Astrocyte of the spinal cord (primary cell): ENCODE data around the gene MAD2L2.

ENCODE experiments used
- DNase-seq: peaks from one replicate; pipeline ENCODE4 v3.0.0; 2011; ENCODE audit warnings: low read depth, low spot score
- H3K4me3 ChIP-seq: 2 replicates; pipeline ENCODE4 v1.5.1; 2011; ENCODE audit warnings: low read depth, mild to moderate bottlenecking, low read length, moderate library complexity
- in situ Hi-C: cut with HindIII; loops from 2 replicates; pipeline ENCODE4 v1.10.0; 2017; ENCODE audit warnings: low sequenced_read_pairs
- TF ChIP-seq, protein P1 (sequence below): IDR thresholded peaks from 2 replicates; pipeline ENCODE4 v1.5.1; 2012; ENCODE audit warnings: low read depth, mild to moderate bottlenecking, low read length, inconsistent platforms

MAD2L2 gene

DNA sequence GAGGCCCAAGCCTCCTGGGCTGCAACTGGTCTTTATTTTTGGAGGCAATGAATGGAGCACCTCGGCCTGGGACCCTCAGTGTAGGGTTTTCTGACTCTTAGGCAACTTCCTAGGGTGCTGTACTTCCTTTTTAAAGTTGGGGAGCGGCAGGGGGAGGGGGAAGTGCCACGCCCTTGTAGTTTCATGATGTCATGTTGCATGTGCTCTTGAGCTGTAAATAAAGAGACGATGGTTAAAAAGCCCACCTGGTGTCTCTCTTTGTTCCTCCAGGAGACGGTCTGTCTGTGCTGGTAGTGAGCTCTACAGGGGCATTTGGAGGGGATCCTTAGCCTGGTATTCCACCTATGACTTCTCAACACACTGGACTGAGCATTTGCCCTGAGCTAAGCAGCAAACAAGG lies 44.7 kb upstream of the MAD2L2 start:
- in situ Hi-C loops = no loop called here
- H3K4me3 ChIP-seq = no peak overlapping the region
- no peak for DNase-seq
- TF ChIP-seq, protein P1, sequence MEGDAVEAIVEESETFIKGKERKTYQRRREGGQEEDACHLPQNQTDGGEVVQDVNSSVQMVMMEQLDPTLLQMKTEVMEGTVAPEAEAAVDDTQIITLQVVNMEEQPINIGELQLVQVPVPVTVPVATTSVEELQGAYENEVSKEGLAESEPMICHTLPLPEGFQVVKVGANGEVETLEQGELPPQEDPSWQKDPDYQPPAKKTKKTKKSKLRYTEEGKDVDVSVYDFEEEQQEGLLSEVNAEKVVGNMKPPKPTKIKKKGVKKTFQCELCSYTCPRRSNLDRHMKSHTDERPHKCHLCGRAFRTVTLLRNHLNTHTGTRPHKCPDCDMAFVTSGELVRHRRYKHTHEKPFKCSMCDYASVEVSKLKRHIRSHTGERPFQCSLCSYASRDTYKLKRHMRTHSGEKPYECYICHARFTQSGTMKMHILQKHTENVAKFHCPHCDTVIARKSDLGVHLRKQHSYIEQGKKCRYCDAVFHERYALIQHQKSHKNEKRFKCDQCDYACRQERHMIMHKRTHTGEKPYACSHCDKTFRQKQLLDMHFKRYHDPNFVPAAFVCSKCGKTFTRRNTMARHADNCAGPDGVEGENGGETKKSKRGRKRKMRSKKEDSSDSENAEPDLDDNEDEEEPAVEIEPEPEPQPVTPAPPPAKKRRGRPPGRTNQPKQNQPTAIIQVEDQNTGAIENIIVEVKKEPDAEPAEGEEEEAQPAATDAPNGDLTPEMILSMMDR = no peak

DNA sequence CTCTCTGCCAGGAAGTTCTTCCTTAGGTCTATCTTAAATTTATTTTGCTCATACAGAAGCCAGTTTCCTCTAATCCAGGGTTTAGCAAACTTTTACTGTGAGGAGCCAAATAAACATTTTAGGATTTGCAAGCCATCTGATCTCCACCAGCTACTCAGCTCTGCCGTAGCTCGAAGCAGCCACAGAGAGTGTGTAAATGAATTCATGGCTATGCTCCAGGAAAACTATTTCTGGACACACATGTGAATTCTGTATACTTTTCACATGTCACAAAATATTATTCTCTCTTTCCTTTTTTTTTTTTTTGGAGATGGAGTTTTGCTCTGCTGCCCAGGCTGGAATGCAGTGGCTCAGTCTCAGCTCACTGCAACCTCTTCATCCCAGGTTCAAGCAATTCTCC lies 41.6 kb upstream of the MAD2L2 start:
- H3K4me3 ChIP-seq = no peak overlapping the region
- no peak for DNase-seq
- in situ Hi-C loops = no loop called here
- TF ChIP-seq, protein P1 = no peak

DNA sequence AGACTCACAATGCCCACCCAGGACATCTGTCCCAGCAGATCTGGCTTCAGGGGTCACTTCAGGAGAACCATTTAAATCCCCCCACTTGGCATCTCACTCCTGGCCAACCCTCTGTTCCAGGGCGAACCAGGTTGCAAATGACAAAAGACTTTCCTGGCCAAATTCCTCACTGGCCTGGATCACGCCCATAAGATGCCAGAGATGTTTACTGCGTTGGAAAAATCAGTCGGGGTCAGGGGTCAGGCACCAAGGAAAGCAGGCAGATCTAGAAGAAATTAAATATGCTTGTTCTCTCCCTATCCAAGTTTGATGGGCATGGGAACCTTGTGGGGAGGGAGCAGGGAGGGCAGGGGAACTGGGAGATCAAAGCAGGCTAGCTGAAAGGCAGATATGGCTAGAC lies 40.4 kb upstream of the MAD2L2 start:
- H3K4me3 ChIP-seq = no peak overlapping the region
- TF ChIP-seq, protein P1 = no peak
- in situ Hi-C loops = no loop called here
- no peak for DNase-seq

DNA sequence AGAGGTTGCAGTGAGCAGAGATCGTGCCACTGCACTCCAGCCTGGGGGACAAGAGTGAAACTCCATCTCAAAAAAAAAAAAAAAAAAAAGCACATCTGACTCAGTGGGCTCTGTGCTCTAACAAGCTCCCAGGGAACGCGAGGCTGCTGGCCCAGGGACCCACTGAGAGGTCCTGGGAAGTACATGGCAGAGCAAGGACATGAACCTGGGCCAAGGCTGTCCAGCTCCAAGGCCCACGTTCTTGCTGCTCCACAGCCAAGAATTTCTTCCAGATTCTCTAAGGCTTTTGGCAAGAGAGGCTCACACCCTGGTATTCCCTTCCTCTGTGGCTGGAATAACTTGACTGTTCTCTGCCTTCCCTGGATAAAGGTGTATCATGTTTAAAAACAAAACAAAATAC lies 39.6 kb upstream of the MAD2L2 start:
- in situ Hi-C loops = no loop called here
- DNase-seq = no peak
- TF ChIP-seq, protein P1 = no peak
- H3K4me3 ChIP-seq = no peak overlapping the region

DNA sequence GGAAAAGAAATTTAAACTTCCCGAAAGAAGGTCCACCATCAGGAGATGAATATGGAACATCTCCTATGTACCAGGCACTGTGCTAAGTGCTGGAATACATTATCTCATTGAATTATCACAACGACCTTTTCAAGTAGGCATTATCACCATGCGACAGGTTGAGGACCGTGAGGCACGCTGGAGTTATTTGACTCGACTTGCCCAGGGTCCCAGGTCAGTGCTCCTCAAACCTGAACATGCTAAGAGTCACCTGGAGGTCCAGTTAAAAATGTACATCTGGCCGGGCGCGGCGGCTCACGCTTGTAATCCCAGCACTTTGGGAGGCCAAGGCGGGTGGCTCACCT lies 39.1 kb upstream of the MAD2L2 start:
- TF ChIP-seq, protein P1 = no peak
- no peak for DNase-seq
- in situ Hi-C loops = no loop called here
- no peak overlapping the region for H3K4me3 ChIP-seq

DNA sequence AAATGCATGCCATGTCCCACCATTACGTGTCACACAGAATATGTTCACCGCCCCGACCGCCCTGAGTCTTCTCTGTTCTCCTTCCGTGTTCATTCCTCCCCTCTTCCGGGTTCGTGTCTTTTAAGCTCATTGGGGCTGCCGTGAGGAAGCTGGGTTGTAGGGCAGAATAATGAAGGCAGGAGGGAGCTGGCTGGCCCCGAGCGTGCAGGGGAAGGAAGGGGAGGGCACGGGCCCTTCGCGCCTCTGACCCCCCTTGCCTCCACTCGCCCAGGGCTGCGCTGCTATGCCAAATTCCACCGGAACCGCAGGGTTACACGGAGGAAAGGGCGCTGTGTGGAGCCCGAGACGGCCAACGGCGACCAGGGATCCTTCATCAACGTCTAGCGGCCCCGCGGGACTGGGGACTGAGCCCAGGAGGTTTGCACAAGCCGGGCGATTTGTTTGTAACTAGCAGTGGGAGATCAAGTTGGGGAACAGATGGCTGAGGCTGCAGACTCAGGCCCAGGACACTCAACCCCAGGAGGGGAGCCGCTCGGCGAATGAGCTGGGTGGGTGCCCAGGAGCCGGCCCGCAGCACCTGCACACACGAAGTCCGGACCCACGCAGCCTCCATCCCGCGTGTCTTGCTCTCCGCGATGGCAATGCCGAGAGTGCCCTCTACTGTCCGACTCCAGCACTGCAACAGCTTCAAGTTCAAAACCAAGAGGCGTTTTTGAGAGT lies 38.5 kb upstream of the MAD2L2 start:
- DNase-seq = peak; percentile 60
- in situ Hi-C loops = no loop called here
- H3K4me3 ChIP-seq = peak overlapping the region; percentile 14
- TF ChIP-seq, protein P1 = peak; percentile 98
